NCI-H187 (cell line): Measurements from ENCODE around the gene NTMT1.

Source experiments
- DNase-seq, 2 experiments: peaks; one replicate each; lab custom pipeline; 2025; lab: John Stamatoyannopoulos, UW

The NTMT1 gene

DNA sequence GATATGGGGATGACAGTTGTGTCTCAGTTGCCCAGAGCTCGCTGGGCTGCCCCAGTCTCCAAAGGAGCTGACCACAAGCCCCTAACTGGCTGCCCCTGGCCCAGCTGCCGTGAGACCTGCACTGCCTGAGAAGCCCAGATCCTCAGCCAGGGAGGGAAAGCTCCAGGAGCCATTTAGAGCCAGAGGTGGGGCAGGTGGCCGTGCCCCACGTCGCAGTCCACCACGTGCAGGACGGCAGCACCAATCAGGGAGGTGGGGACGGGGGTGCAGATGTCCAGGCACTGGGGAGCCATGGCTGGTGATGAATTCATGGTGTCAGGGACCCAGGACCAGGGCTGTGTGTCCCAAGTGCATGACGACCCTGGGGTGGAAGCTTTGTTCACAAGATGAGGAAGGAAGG is 52.9 kb downstream of the NTMT1 start:
- DNase-seq = no peak

GRCh38 chr9:129679537-129679936 is 53.6 kb downstream of the NTMT1 start:
- DNase-seq = no peak

DNA sequence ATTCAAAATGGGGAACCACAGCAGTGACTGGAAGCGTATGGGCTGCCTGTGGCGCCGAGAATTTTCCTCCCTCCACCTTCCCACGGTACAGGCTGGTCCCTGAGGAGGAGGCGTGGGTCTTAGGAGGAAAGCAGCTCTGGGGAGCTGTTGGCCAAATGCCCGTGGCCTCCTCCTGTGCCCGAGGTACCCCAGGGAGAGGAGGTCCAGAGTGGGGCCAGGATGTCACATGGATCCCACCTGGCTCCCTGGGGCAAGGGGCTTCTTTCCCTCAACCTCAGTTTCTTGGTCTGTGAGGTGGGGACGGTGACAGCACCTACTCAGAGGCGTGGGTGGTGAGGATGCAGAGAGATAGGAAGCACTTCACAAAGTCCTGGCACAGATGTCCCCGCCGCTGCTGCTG is 56.0 kb downstream of the NTMT1 start:
- no peak for DNase-seq

DNA sequence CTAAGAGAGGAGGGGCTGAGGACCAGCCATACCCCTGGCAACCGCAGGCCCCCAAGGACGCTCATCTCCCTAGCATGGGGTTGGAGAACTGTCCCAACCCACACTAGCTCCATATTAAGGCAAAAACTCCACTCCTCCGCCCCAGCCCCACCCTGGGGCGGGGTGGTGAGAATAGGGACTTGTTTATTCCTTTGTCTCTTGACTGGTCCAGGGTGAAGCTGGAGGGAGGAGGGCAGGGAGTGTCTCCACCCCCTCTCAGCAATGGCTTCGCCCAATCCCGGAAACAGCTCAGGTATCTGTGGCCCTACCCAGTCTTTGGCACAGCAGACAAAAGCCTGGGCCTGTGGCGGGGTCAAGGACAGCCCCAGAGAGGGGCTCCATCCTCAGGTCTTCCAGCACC is 56.4 kb downstream of the NTMT1 start:
- DNase-seq = no peak

GRCh38 chr9:129685220-129685932 is 59.4 kb downstream of the NTMT1 start:
- no peak for DNase-seq
